Type B pancreatic cell (in vitro differentiated cells): ENCODE data around the gene TTC12. TPM values are rescaled to one million over a fixed set of nuclear protein-coding genes. Genes with fewer than 3 reads are reported as not detected.

Source experiments
- DNase-seq: peaks from one replicate; pipeline ENCODE4 v3.0.0; 2021; ENCODE audit warnings: mixed read lengths; ENCODE audit not compliant: unreplicated experiment; ENCODE audit errors: extremely low spot score
- H3K27ac Mint-ChIP-seq: 2 replicates; pipeline ENCODE4 v1.8.0; 2021; ENCODE audit warnings: mild to moderate bottlenecking, mixed read lengths
- H3K27me3 Mint-ChIP-seq: 2 replicates; pipeline ENCODE4 v1.8.0; 2021; ENCODE audit warnings: mixed read lengths
- H3K36me3 Mint-ChIP-seq: 2 replicates; pipeline ENCODE4 v1.8.0; 2021; ENCODE audit warnings: mixed read lengths
- H3K4me1 Mint-ChIP-seq: one replicate; pipeline ENCODE4 v1.8.0; 2021; ENCODE audit warnings: mixed read lengths; ENCODE audit not compliant: unreplicated experiment
- H3K4me3 Mint-ChIP-seq: 2 replicates; pipeline ENCODE4 v1.8.0; 2021; ENCODE audit warnings: mild to moderate bottlenecking, mixed read lengths
- H3K9me3 Mint-ChIP-seq: 2 replicates; pipeline ENCODE4 v1.8.0; 2021; ENCODE audit warnings: mixed read lengths
- CTCF ChIP-seq: fragments of 200-600 bp; sonication (generic); conservative IDR thresholded peaks from 2 replicates; pipeline ENCODE4 v1.5.0; 2021; ENCODE audit warnings: antibody characterized with exemption, mild to moderate bottlenecking
- total RNA-seq: library from RNA; stranded (reverse); gene quantifications from 2 replicates; pipeline ENCODE4 v1.2.1, GENCODE V29; 2021; ENCODE audit warnings: low replicate concordance

Gene TTC12
- total RNA-seq, 1 donor from 2014 or later, result 27.6 TPM

GRCh38 chr11:113410414-113411135 is 96.2 kb downstream of the TTC12 start:
- Mint-ChIP-seq H3K27ac (no peak overlapping the region), H3K4me1 (peaks cover 2% of the 10 kb centered on the region), H3K4me3 (no peak overlapping the region), H3K9me3 (no peaks in the 10 kb centered on the region), H3K36me3 (no peaks in the 10 kb centered on the region), H3K27me3 (peaks cover 7% of the 10 kb centered on the region)
- no peak for TF ChIP-seq CTCF
- DNase-seq, result no peak

GRCh38 chr11:113411536-113411935 is 97.2 kb downstream of the TTC12 start:
- H3K4me1 Mint-ChIP-seq, result no peaks in the 10 kb centered on the region
- H3K27me3 Mint-ChIP-seq, result peaks cover 6% of the 10 kb centered on the region
- H3K36me3 Mint-ChIP-seq, result no peaks in the 10 kb centered on the region
- no peaks in the 10 kb centered on the region for H3K9me3 Mint-ChIP-seq
- no peak for DNase-seq
- H3K27ac Mint-ChIP-seq, result no peak overlapping the region
- H3K4me3 Mint-ChIP-seq, result no peak overlapping the region
- no peak for TF ChIP-seq CTCF

- no peaks in the 10 kb centered on the region for H3K9me3 Mint-ChIP-seq
- TF ChIP-seq CTCF, result no peak
- H3K27me3 Mint-ChIP-seq, result peaks cover 6% of the 10 kb centered on the region
- no peak overlapping the region for H3K27ac Mint-ChIP-seq
- no peak overlapping the region for H3K4me3 Mint-ChIP-seq
- no peaks in the 10 kb centered on the region for H3K4me1 Mint-ChIP-seq
- DNase-seq, result no peak
- H3K36me3 Mint-ChIP-seq, result no peaks in the 10 kb centered on the region
Observed at GRCh38 chr11:113412675-113413074, 98.3 kb downstream of the TTC12 start.

GRCh38 chr11:113415343-113415742 is 101.0 kb downstream of the TTC12 start:
- peaks cover 7% of the 10 kb centered on the region for H3K27me3 Mint-ChIP-seq
- H3K27ac Mint-ChIP-seq, result no peak overlapping the region
- DNase-seq, result no peak
- H3K9me3 Mint-ChIP-seq, result no peaks in the 10 kb centered on the region
- no peak for TF ChIP-seq CTCF
- H3K36me3 Mint-ChIP-seq, result no peaks in the 10 kb centered on the region
- no peaks in the 10 kb centered on the region for H3K4me1 Mint-ChIP-seq
- H3K4me3 Mint-ChIP-seq, result no peak overlapping the region

Other genes with a start within 250 kb of the TTC12 start
- gene ANKK1, start 73.2 kb downstream of the TTC12 start, total RNA-seq, result 0.36 and 0.53 TPM in 2 replicates
- 0.50 and 3.7 TPM in 2 replicates for gene DRD2, start 160.8 kb downstream of the TTC12 start, total RNA-seq